ENCODE results near the gene ADRA1B.
A peak's percentile ranks its signal among the peaks of the same experiment; 100 is the strongest.

ADRA1B gene

GRCh38 chr5:160021831-160022446, 105.7 kb downstream of the ADRA1B start:
- DNase-seq: peak in 2 of 4 experiments; percentile 3 to 15

Data from activated naive CD4-positive, alpha-beta T cell (primary cell).